OCI-LY7 (cell line): ENCODE measurements around the gene MYLK. TPM values are rescaled to one million over a fixed set of nuclear protein-coding genes. Genes with fewer than 3 reads are reported as not detected.
A peak's percentile ranks its signal among the peaks of the same experiment; 100 is the strongest.
"Not testable (repeated sequence)": the region's sequence is repeated elsewhere in the genome, so short reads cannot be mapped to it uniquely, and the experiment has no call there.

Experiments used
- BruUV-seq: library from RNA; stranded (reverse); fragments of 400-500 nt; replicated peaks from 2 replicates; lab custom pipeline; 2021; lab: Mats Ljungman, UMichigan
- CTCF ChIA-PET: fragments of 300-600 bp; sonication (Branson Sonifier 250); formaldehyde crosslinking; loops from one replicate; lab custom pipeline; 2022; ENCODE audit warnings: antibody characterized with exemption; ENCODE audit not compliant: unreplicated experiment; lab: Charles Lee
- POLR2A ChIA-PET: fragments of 300-600 bp; sonication (Branson Sonifier 250); formaldehyde crosslinking; loops from one replicate; lab custom pipeline; 2022; ENCODE audit warnings: antibody characterized with exemption; lab: Charles Lee
- DNase-seq: peaks from one replicate; pipeline ENCODE4 v3.0.0-alpha.2; 2015; ENCODE audit warnings: low spot score
- H2AFZ ChIP-seq: fragments of 200-600 bp; sonication (generic), shearing (Covaris generic); 2 replicates; pipeline ENCODE4 v1.6.1; 2014; ENCODE audit warnings: mild to moderate bottlenecking, antibody characterized with exemption, low read length, moderate library complexity
- H3K27ac ChIP-seq: fragments of 200-600 bp; sonication (generic); 2 replicates; pipeline ENCODE4 v1.5.1; 2014; ENCODE audit warnings: mixed run types, low read depth, mild to moderate bottlenecking, moderate library complexity, low read length, inconsistent platforms; ENCODE audit not compliant: poor library complexity, severe bottlenecking
- H3K36me3 ChIP-seq: fragments of 200-600 bp; sonication (generic); 2 replicates; pipeline ENCODE4 v1.6.1; 2014; ENCODE audit warnings: mild to moderate bottlenecking, antibody characterized with exemption, low read length, moderate library complexity, mixed read lengths; ENCODE audit not compliant: insufficient read depth
- H3K4me1 ChIP-seq: fragments of 200-600 bp; sonication (generic); 2 replicates; pipeline ENCODE4 v1.5.1; 2014; ENCODE audit warnings: mild to moderate bottlenecking, low read length; ENCODE audit not compliant: insufficient read depth, poor library complexity, severe bottlenecking
- H3K4me2 ChIP-seq: fragments of 200-600 bp; sonication (generic); 2 replicates; pipeline ENCODE4 v1.6.1; 2014; ENCODE audit warnings: mild to moderate bottlenecking, low read length
- H3K4me3 ChIP-seq: fragments of 200-600 bp; sonication (generic); 2 replicates; pipeline ENCODE4 v1.5.1; 2014; ENCODE audit warnings: mild to moderate bottlenecking, low read depth, low read length; ENCODE audit not compliant: poor library complexity, severe bottlenecking
- H3K79me2 ChIP-seq: fragments of 200-600 bp; sonication (generic); 2 replicates; pipeline ENCODE4 v1.6.1; 2016; ENCODE audit warnings: low read depth, mild to moderate bottlenecking, low read length, moderate library complexity, mixed read lengths; ENCODE audit not compliant: insufficient read depth
- H3K9me2 ChIP-seq: fragments of 200-600 bp; sonication (generic); 2 replicates; pipeline ENCODE4 v1.6.1; 2016; ENCODE audit warnings: mild to moderate bottlenecking, low read length, mixed read lengths; ENCODE audit not compliant: insufficient read depth
- H3K9me3 ChIP-seq: fragments of 200-600 bp; sonication (generic); 2 replicates; pipeline ENCODE4 v1.6.1; 2014; ENCODE audit warnings: mild to moderate bottlenecking, mixed run types, low read length, mixed read lengths
- H4K20me1 ChIP-seq: fragments of 200-600 bp; sonication (generic); 2 replicates; pipeline ENCODE4 v1.6.1; 2014; ENCODE audit warnings: mild to moderate bottlenecking, antibody characterized with exemption, low read length, moderate library complexity, mixed read lengths; ENCODE audit not compliant: insufficient read depth
- CTCF ChIP-seq: fragments of 200-600 bp; sonication (generic); conservative IDR thresholded peaks from 2 replicates; pipeline ENCODE4 v1.5.1; 2014; ENCODE audit warnings: mild to moderate bottlenecking, antibody characterized with exemption, low read length, moderate library complexity, mixed read lengths
- EZH2phosphoT487 ChIP-seq: fragments of 200-600 bp; sonication (generic); IDR thresholded peaks from 2 replicates; pipeline ENCODE4 v1.6.1; 2018; ENCODE audit warnings: low read depth, borderline replicate concordance, mild to moderate bottlenecking, mixed run types, antibody characterized with exemption, low read length, moderate library complexity, mixed read lengths
- intact Hi-C: fragments of 100-400 bp; cut with micrococcal nuclease; formaldehyde crosslinking; loops from one replicate; pipeline ENCODE4 v1.10.0; 2022; ENCODE audit not compliant: unreplicated experiment
- total RNA-seq, 2 experiments: library from RNA; depleted of rRNA in 1 of 2; stranded (reverse); fragments of >200 nt in 1 of 2; shearing (Covaris generic) in 1 of 2; gene quantifications; 2 replicates each; pipeline ENCODE4 v1.2.3, GENCODE V29; 2014 to 2022

The MYLK gene
- total RNA-seq, 2 experiments from 2014 or later: not detected

- Histone ChIP-seq H3K4me1 (no peaks in the 10 kb centered on the region), H3K4me2 (no peak overlapping the region), H3K27ac (no peak overlapping the region), H3K79me2 (no peaks in the 10 kb centered on the region), H3K36me3 (no peaks in the 10 kb centered on the region), H3K9me3 (no peaks in the 10 kb centered on the region), H2AFZ (no peak overlapping the region), H3K9me2 (no peaks in the 10 kb centered on the region), H4K20me1 (no peaks in the 10 kb centered on the region), H3K4me3 (no peak overlapping the region)
- intact Hi-C loops: no loop called here
- TF ChIP-seq CTCF: no peak
- TF ChIP-seq EZH2phosphoT487: no peak
- ChIA-PET CTCF (no interaction called here), POLR2A (no interaction called here)
- no TSS peak for BruUV-seq
- DNase-seq: no peak
These were observed 163.5 kb downstream of the MYLK start for GRCh38 chr3:123720638-123721037.

DNA sequence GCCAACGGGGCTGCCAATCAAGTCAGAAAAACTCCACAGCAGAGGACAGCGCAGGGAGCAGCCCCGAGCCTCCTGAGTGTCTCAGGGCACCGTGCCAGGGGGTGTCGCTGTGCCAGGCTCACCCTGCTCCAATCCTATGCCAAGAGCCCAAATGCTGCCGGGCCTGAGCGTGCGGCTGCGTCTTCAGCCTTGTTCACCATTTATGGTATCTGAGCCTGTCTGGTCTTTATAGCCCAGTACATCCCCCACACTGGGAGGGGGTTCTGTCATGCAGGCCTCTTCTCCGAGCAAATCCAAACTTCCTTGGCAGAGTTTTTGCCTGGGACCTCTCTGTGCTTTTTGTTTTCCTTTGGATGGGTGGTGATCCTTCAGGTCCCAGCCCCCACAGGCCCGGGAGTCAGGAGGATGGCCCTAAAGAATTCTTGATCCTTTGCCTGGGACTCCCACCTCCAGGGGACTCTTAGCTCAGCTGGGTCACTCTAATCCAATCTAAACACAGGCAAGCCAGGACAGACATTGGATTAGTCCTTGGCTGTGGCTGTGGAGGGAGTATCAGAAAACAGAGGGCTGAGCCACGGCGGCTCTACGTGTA, 164.2 kb downstream of the MYLK start:
- Histone ChIP-seq H3K9me2 (no peaks in the 10 kb centered on the region), H2AFZ (no peak overlapping the region), H4K20me1 (no peaks in the 10 kb centered on the region), H3K36me3 (no peaks in the 10 kb centered on the region), H3K4me3 (no peak overlapping the region), H3K27ac (no peak overlapping the region), H3K4me2 (no peak overlapping the region), H3K4me1 (peaks cover 4% of the 10 kb centered on the region), H3K9me3 (no peaks in the 10 kb centered on the region), H3K79me2 (no peaks in the 10 kb centered on the region)
- POLR2A ChIA-PET: no interaction called here
- TF ChIP-seq EZH2phosphoT487 (no peak), CTCF (no peak)
- DNase-seq: no peak
- intact Hi-C loops: no loop called here
- CTCF ChIA-PET: no interaction called here
- BruUV-seq: no TSS peak

- H3K27ac ChIP-seq, H3K4me3 ChIP-seq, H4K20me1 ChIP-seq, H2AFZ ChIP-seq, H3K9me3 ChIP-seq, H3K36me3 ChIP-seq, intact Hi-C loops, POLR2A ChIA-PET, H3K9me2 ChIP-seq, BruUV-seq, H3K79me2 ChIP-seq, H3K4me2 ChIP-seq: not testable (repeated sequence)
- CTCF ChIA-PET: interaction anchor here (1.2 kb wide), 1 partner anchor 67 kb away, joined by 3 read pairs; no protein-coding TSS in a partner anchor
- peak; percentile 60 for DNase-seq
- peaks cover 11% of the 10 kb centered on the region for H3K4me1 ChIP-seq
- peak; percentile 71 for TF ChIP-seq CTCF
These were observed 164.9 kb downstream of the MYLK start for GRCh38 chr3:123719061-123719756.
